IPS-NIHi7 (cell line): Measurements from ENCODE around the gene SOAT1.
"Not testable (repeated sequence)": the region's sequence is repeated elsewhere in the genome, so short reads cannot be mapped to it uniquely, and the experiment has no call there.

Source experiments
- DNase-seq: peaks from one replicate; pipeline ENCODE4 v3.0.0; 2012; ENCODE audit warnings: mixed read lengths; ENCODE audit errors: extremely low spot score

The SOAT1 gene

GRCh38 chr1:179353546-179353945 is 59.9 kb downstream of the SOAT1 start:
- DNase-seq: peak; percentile 11

- DNase-seq: not testable (repeated sequence)
Observed at GRCh38 chr1:179361631-179362030, 68.0 kb downstream of the SOAT1 start.

- DNase-seq: peak; percentile 88
Observed at GRCh38 chr1:179365342-179366092, 71.9 kb downstream of the SOAT1 start, which contains the start of gene AXDND1. Gene AXDND1, plus strand, starts transcription at chr1:179365971. Its CDS starts 539 bp downstream, at chr1:179366510.

GRCh38 chr1:179366093-179366800 is 72.7 kb downstream of the SOAT1 start:
- no peak for DNase-seq

- DNase-seq: peak; percentile 73
Observed at GRCh38 chr1:179369751-179370341, 76.2 kb downstream of the SOAT1 start.

GRCh38 chr1:179372160-179372559 is 78.6 kb downstream of the SOAT1 start:
- DNase-seq: no peak

- DNase-seq: no peak
Observed at GRCh38 chr1:179376223-179376622, 82.6 kb downstream of the SOAT1 start.

- no peak for DNase-seq
Observed at GRCh38 chr1:179380299-179380698, 86.7 kb downstream of the SOAT1 start.

GRCh38 chr1:179384027-179384426 is 90.4 kb downstream of the SOAT1 start:
- DNase-seq: no peak

- DNase-seq: no peak
Observed at GRCh38 chr1:179385510-179385909, 91.9 kb downstream of the SOAT1 start.

- no peak for DNase-seq
Observed at GRCh38 chr1:179393721-179394120, 100.1 kb downstream of the SOAT1 start.

- DNase-seq: not testable (repeated sequence)
Observed at GRCh38 chr1:179399399-179399798, 105.8 kb downstream of the SOAT1 start.
